ENCODE results near the gene TRERF1. TPM values are rescaled to one million over a fixed set of nuclear protein-coding genes. Genes with fewer than 3 reads are reported as not detected.

TRERF1 gene
- total RNA-seq, 4 donors from 2014 or later: 0.47 to 0.87 (median 0.50) TPM

GRCh38 chr6:42459888-42460287 is 8.2 kb upstream of the TRERF1 start:
- DNase-seq (no peak), ATAC-seq (no peak)
- intact Hi-C loops (cut with DNase I; ENCODE audit: low total_unique reads) (no loop called here), in situ Hi-C loops (cut with MboI; ENCODE audit: low sequenced_read_pairs in 4 of 4) (no loop called here)
- no peak overlapping the region for H3K27ac ChIP-seq
- H3K4me3 ChIP-seq: no peak overlapping the region
- no peaks in the 10 kb centered on the region for H3K27me3 ChIP-seq
- TF ChIP-seq POLR2A (IDR thresholded peaks at IDR 0.05): no peak
- no peak for TF ChIP-seq CTCF (IDR thresholded peaks at IDR 0.05 in 4 of 5, conservative IDR thresholded peaks at IDR 0.05 in 1 of 5)
- H3K36me3 ChIP-seq: no peaks in the 10 kb centered on the region
- no peaks in the 10 kb centered on the region for H3K9me3 ChIP-seq
- H3K4me1 ChIP-seq: no peaks in the 10 kb centered on the region

GRCh38 chr6:42454428-42454791 is 2.7 kb upstream of the TRERF1 start:
- ATAC-seq: no peak

GRCh38 chr6:42453654-42454427 is 2.1 kb upstream of the TRERF1 start:
- H3K4me1 ChIP-seq: peaks cover 0 to 13% of the 10 kb centered on the region in 2 donors
- TF ChIP-seq CTCF (IDR thresholded peaks at IDR 0.05 in 4 of 5, conservative IDR thresholded peaks at IDR 0.05 in 1 of 5) (no peak), POLR2A (IDR thresholded peaks at IDR 0.05) (no peak)
- in situ Hi-C loops (cut with MboI; ENCODE audit: low sequenced_read_pairs in 4 of 4): no loop called here
- peak overlapping the region; percentile 60 to 92 (median 71) for H3K4me3 ChIP-seq
- H3K36me3 ChIP-seq: no peaks in the 10 kb centered on the region
- no peak for DNase-seq
- ATAC-seq: no peak
- H3K27me3 ChIP-seq: no peaks in the 10 kb centered on the region
- peak overlapping the region; percentile 27 to 72 (median 58) for H3K27ac ChIP-seq
- H3K9me3 ChIP-seq: no peaks in the 10 kb centered on the region
- intact Hi-C loops (cut with DNase I; ENCODE audit: low total_unique reads): loop anchor here (5.0 kb wide), 1 partner anchor 192 kb away; no protein-coding TSS in a partner anchor

More at GRCh38 chr6:42454428-42454791, 2.7 kb upstream of the TRERF1 start:
- intact Hi-C loops (cut with DNase I; ENCODE audit: low total_unique reads): loop anchor here (5.0 kb wide), 1 partner anchor 192 kb away; no protein-coding TSS in a partner anchor
- Histone ChIP-seq H3K4me3 (peak overlapping the region in 3 of 4 donors; percentile 60 to 92 (median 74)), H3K9me3 (no peaks in the 10 kb centered on the region), H3K36me3 (no peaks in the 10 kb centered on the region), H3K27ac (peak overlapping the region in 3 of 4 donors; percentile 27 to 72 (median 49)), H3K27me3 (no peaks in the 10 kb centered on the region), H3K4me1 (peaks cover 0 to 13% of the 10 kb centered on the region in 2 donors)
- no peak for TF ChIP-seq POLR2A (IDR thresholded peaks at IDR 0.05)
- TF ChIP-seq CTCF (IDR thresholded peaks at IDR 0.05 in 4 of 5, conservative IDR thresholded peaks at IDR 0.05 in 1 of 5): no peak
- no peak for DNase-seq
- in situ Hi-C loops (cut with MboI; ENCODE audit: low sequenced_read_pairs in 4 of 4): no loop called here

GRCh38 chr6:42453031-42453653 is 1.4 kb upstream of the TRERF1 start:
- Histone ChIP-seq H3K27me3 (no peaks in the 10 kb centered on the region), H3K9me3 (no peaks in the 10 kb centered on the region), H3K4me3 (peak overlapping the region; percentile 60 to 92 (median 71)), H3K4me1 (peaks cover 0 to 13% of the 10 kb centered on the region in 2 donors), H3K27ac (peak overlapping the region; percentile 63 to 77 (median 70)), H3K36me3 (no peaks in the 10 kb centered on the region)
- no peak for TF ChIP-seq CTCF (IDR thresholded peaks at IDR 0.05 in 4 of 5, conservative IDR thresholded peaks at IDR 0.05 in 1 of 5)
- TF ChIP-seq POLR2A (IDR thresholded peaks at IDR 0.05): peak; percentile 48 to 59
- in situ Hi-C loops (cut with MboI; ENCODE audit: low sequenced_read_pairs in 4 of 4): no loop called here
- ATAC-seq (peak; percentile 74 to 81), DNase-seq (peak; percentile 67 to 76)
- intact Hi-C loops (cut with DNase I; ENCODE audit: low total_unique reads): loop anchor here (5.0 kb wide), 1 partner anchor 191 kb away; no protein-coding TSS in a partner anchor

Measured in gastrocnemius medialis (tissue), 4 donors.